Measurements from ENCODE around the gene NKAPL. TPM values are rescaled to one million over a fixed set of nuclear protein-coding genes. Genes with fewer than 3 reads are reported as not detected.

The NKAPL gene
- total and polyA plus RNA-seq, 2 of the 8 experiments (the other 6 are each of a cell fraction or from before 2014, with no cell fraction given): 0.08 TPM; not detected in 1

GRCh38 chr6:28209753-28210535, 49.2 kb upstream of the NKAPL start:
- no peaks in the 10 kb centered on the region for H3K79me2 ChIP-seq (ENCODE audit: control insufficient read depth in 1 of 2, insufficient read depth in 2 of 2, low read length in 2 of 2)
- H3K4me1 ChIP-seq (replicated peaks in 1 of 4; ENCODE audit: control insufficient read depth in 3 of 4, insufficient read depth in 4 of 4, low read length in 3 of 4): peaks cover 0 to 2% (median under 1%) of the 10 kb centered on the region in 4 experiments; a peak in 2 of 7 replicates
- no peak overlapping the region for H3K14ac ChIP-seq (ENCODE audit: insufficient read length)
- H4K5ac ChIP-seq (ENCODE audit: insufficient read length, low read depth, low read length): no peak overlapping the region
- H3K9me3 ChIP-seq (ENCODE audit: insufficient read depth in 2 of 2, low read depth in 1 of 2, low read length in 1 of 2): no peaks in the 10 kb centered on the region
- no peak overlapping the region for H2AK5ac ChIP-seq (ENCODE audit: low read depth, low read length)
- H2BK20ac ChIP-seq (ENCODE audit: low read length): no peak overlapping the region
- no peak overlapping the region for H3K27ac ChIP-seq (ENCODE audit: low read depth, low read length)
- TF ChIP-seq BRCA1 (IDR thresholded peaks at IDR 0.05; ENCODE audit: low read depth, low read length): no peak
- H3K4me2 ChIP-seq (ENCODE audit: insufficient read depth in 1 of 2, low read depth in 2 of 2, low read length in 2 of 2): no peak overlapping the region
- no peak overlapping the region for H4K91ac ChIP-seq (replicated peaks; ENCODE audit: insufficient read length, low read length)
- H3K23me2 ChIP-seq (ENCODE audit: low read depth, low read length): peaks cover 19% of the 10 kb centered on the region
- no peak overlapping the region for H2BK120ac ChIP-seq (replicated peaks; ENCODE audit: low read depth, low read length)
- FAIRE-seq (no peak), DNase-seq (ENCODE audit: low read depth in 1 of 2, low spot score in 2 of 2) (no peak)
- no peak overlapping the region for H2BK12ac ChIP-seq (ENCODE audit: low read depth, low read length)
- no peak overlapping the region for H3K4ac ChIP-seq (replicated peaks; ENCODE audit: insufficient read length, low read depth, low read length)
- no peak overlapping the region for H2BK15ac ChIP-seq (ENCODE audit: low read length)
- no peak overlapping the region for H3K23ac ChIP-seq (ENCODE audit: insufficient read length)
- H4K20me1 ChIP-seq (replicated peaks in 1 of 2; ENCODE audit: control insufficient read depth in 1 of 2, insufficient read depth in 2 of 2, low read length in 2 of 2): no peaks in the 10 kb centered on the region
- H4K8ac ChIP-seq (ENCODE audit: extremely low read depth, insufficient read depth, low read length): no peak overlapping the region
- no peak overlapping the region for H3K18ac ChIP-seq (ENCODE audit: extremely low read depth, low read length)
- WGBS, 2 experiments (ENCODE audit: extremely low coverage in 1 of 2, insufficient coverage in 1 of 2, insufficient read length in 1 of 2, insufficient replicate concordance in 2 of 2, low coverage in 1 of 2, low lambda C conversion rate in 2 of 2, missing lambda C conversion rate in 1 of 2): 70% methylated on average over 7 of the region's 7 CpGs; no CpG with 5 or more reads in 1 of the 2 experiments
- H3K36me3 ChIP-seq (ENCODE audit: control insufficient read depth in 2 of 4, insufficient read depth in 4 of 4, low read length in 3 of 4): no peaks in the 10 kb centered on the region
- POLR2A ChIA-PET (ENCODE audit: partially characterized antibody): no interaction called here
- H3K27me3 ChIP-seq (replicated peaks in 1 of 4; ENCODE audit: control insufficient read depth in 3 of 4, extremely low read depth in 1 of 4, insufficient read depth in 3 of 4, low read length in 3 of 4): peaks cover 30 to 61% (median 50%) of the 10 kb centered on the region in 4 experiments
- no peak overlapping the region for H3K9ac ChIP-seq (replicated peaks in 1 of 4; ENCODE audit: extremely low read depth in 1 of 4, low read depth in 3 of 4, low read length in 3 of 4)
- H2BK5ac ChIP-seq (ENCODE audit: low read depth, low read length): no peak overlapping the region
- CTCF ChIA-PET (ENCODE audit: partially characterized antibody): interaction anchor here (1.1 kb wide), 1 partner anchor 52 kb away, joined by 3 read pairs; no protein-coding TSS in a partner anchor
- H3K79me1 ChIP-seq (ENCODE audit: low read depth, low read length): no peaks in the 10 kb centered on the region
- H3K4me3 ChIP-seq (ENCODE audit: extremely low read depth in 1 of 4, insufficient read depth in 2 of 4, low read depth in 3 of 4, low read length in 4 of 4): no peak overlapping the region
- no peak overlapping the region for H3K56ac ChIP-seq (replicated peaks; ENCODE audit: insufficient read length, low read depth, low read length)
- no peak overlapping the region for H2AFZ ChIP-seq (ENCODE audit: low read length)

All from H1 (cell line).